Brain microvascular endothelial cell (primary cell): Measurements from ENCODE around the gene SMAD4.

Experiments used
- DNase-seq: peaks from one replicate; pipeline ENCODE4 v3.0.0-alpha.2; 2020
- H3K27ac ChIP-seq: fragments of 250-450 bp; sonication (Bioruptor Pico); 2 replicates; pipeline ENCODE4 v1.5.1; 2020; ENCODE audit warnings: mild to moderate bottlenecking, moderate library complexity
- H3K27me3 ChIP-seq: fragments of 250-450 bp; sonication (Bioruptor Pico); replicated peaks from 2 replicates; pipeline ENCODE4 v1.5.1; 2020; ENCODE audit warnings: mild to moderate bottlenecking
- H3K36me3 ChIP-seq: fragments of 250-450 bp; sonication (Bioruptor Pico); replicated peaks from 2 replicates; pipeline ENCODE4 v1.5.1; 2020; ENCODE audit warnings: mild to moderate bottlenecking
- H3K4me3 ChIP-seq: 2 replicates; pipeline ENCODE4 v1.5.1; 2011; ENCODE audit warnings: low read depth, mild to moderate bottlenecking, control low read depth, low read length, moderate library complexity
- CTCF ChIP-seq: IDR thresholded peaks from 2 replicates; pipeline ENCODE4 v1.5.1; 2011; ENCODE audit warnings: low read depth, mild to moderate bottlenecking, moderate library complexity, low read length, control low read depth, inconsistent platforms; ENCODE audit errors: missing control alignments
- in situ Hi-C: cut with HindIII; loops from 2 replicates; pipeline ENCODE4 v1.10.0; 2017; ENCODE audit warnings: low sequenced_read_pairs, low pct_ligation_motif_present

SMAD4 gene

GRCh38 chr18:51039138-51040112 lies 9.4 kb downstream of the SMAD4 start:
- no peak for TF ChIP-seq CTCF
- in situ Hi-C loops = no loop called here
- H3K27me3 ChIP-seq = no peaks in the 10 kb centered on the region
- peak overlapping the region; percentile 46 for H3K27ac ChIP-seq
- H3K36me3 ChIP-seq = no peaks in the 10 kb centered on the region
- no peak overlapping the region for H3K4me3 ChIP-seq
- peak; percentile 35 for DNase-seq

GRCh38 chr18:51041677-51042352 lies 11.8 kb downstream of the SMAD4 start:
- TF ChIP-seq CTCF = no peak
- no peak overlapping the region for H3K27ac ChIP-seq
- DNase-seq = no peak
- H3K36me3 ChIP-seq = no peaks in the 10 kb centered on the region
- in situ Hi-C loops = no loop called here
- H3K4me3 ChIP-seq = no peak overlapping the region
- no peaks in the 10 kb centered on the region for H3K27me3 ChIP-seq

GRCh38 chr18:51044928-51045585 lies 15.0 kb downstream of the SMAD4 start:
- no peak for TF ChIP-seq CTCF
- H3K4me3 ChIP-seq = no peak overlapping the region
- in situ Hi-C loops = no loop called here
- no peaks in the 10 kb centered on the region for H3K27me3 ChIP-seq
- no peak for DNase-seq
- H3K36me3 ChIP-seq = no peaks in the 10 kb centered on the region
- no peak overlapping the region for H3K27ac ChIP-seq

- TF ChIP-seq CTCF = no peak
- no peaks in the 10 kb centered on the region for H3K36me3 ChIP-seq
- no peak for DNase-seq
- in situ Hi-C loops = no loop called here
- H3K4me3 ChIP-seq = no peak overlapping the region
- H3K27ac ChIP-seq = no peak overlapping the region
- H3K27me3 ChIP-seq = no peaks in the 10 kb centered on the region
Observed at GRCh38 chr18:51048190-51048589, 18.2 kb downstream of the SMAD4 start.

GRCh38 chr18:51049137-51049536 lies 19.1 kb downstream of the SMAD4 start:
- in situ Hi-C loops = no loop called here
- no peak for DNase-seq
- no peaks in the 10 kb centered on the region for H3K27me3 ChIP-seq
- no peak overlapping the region for H3K4me3 ChIP-seq
- no peak for TF ChIP-seq CTCF
- H3K36me3 ChIP-seq = no peaks in the 10 kb centered on the region
- H3K27ac ChIP-seq = no peak overlapping the region
